Activated CD8-positive, alpha-beta T cell treated with anti-CD3 and anti-CD28 coated beads, Interleukin-2, amount 10 ng/mL, durations not matched to agents 7 days and 5 days (primary cell): ENCODE data around the gene EFHD2. TPM values are rescaled to one million over a fixed set of nuclear protein-coding genes. Genes with fewer than 3 reads are reported as not detected.
"Not testable (repeated sequence)": the region's sequence is repeated elsewhere in the genome, so short reads cannot be mapped to it uniquely, and the experiment has no call there.

ENCODE experiments used
- ATAC-seq: fragments of 150-1000 bp; cut with Tn5 transposase; one replicate; pipeline ENCODE4 v1.10.0; 2021; ENCODE audit warnings: moderate library complexity
- CTCF ChIA-PET: fragments of 350-600 bp; sonication (Branson Sonifier 250); formaldehyde crosslinking; loops from one replicate; lab custom pipeline; 2021; ENCODE audit warnings: antibody characterized with exemption; lab: Charles Lee
- POLR2A ChIA-PET: fragments of 350-600 bp; sonication (Branson Sonifier 250); formaldehyde crosslinking; loops from one replicate; lab custom pipeline; 2021; ENCODE audit warnings: antibody characterized with exemption; lab: Charles Lee
- DNase-seq: peaks from one replicate; pipeline ENCODE4 v3.0.0-alpha.2; 2020
- H3K27ac Mint-ChIP-seq: one replicate; pipeline ENCODE4 v1.8.0; 2021; ENCODE audit warnings: mild to moderate bottlenecking, mixed read lengths
- H3K27me3 Mint-ChIP-seq: one replicate; pipeline ENCODE4 v1.8.0; 2021; ENCODE audit warnings: low read depth, mixed read lengths
- H3K36me3 Mint-ChIP-seq: one replicate; pipeline ENCODE4 v1.8.0; 2021; ENCODE audit warnings: low read depth, mixed read lengths
- H3K4me1 Mint-ChIP-seq: one replicate; pipeline ENCODE4 v1.8.0; 2021; ENCODE audit warnings: low read depth, mixed read lengths
- H3K4me3 Mint-ChIP-seq: one replicate; pipeline ENCODE4 v1.8.0; 2021; ENCODE audit warnings: mild to moderate bottlenecking, mixed read lengths
- H3K9me3 Mint-ChIP-seq: one replicate; pipeline ENCODE4 v1.8.0; 2022; ENCODE audit warnings: mixed read lengths; ENCODE audit not compliant: insufficient read depth
- total RNA-seq, 2 experiments: library from RNA; stranded (reverse); gene quantifications; one replicate each; pipeline ENCODE4 v1.2.3, GENCODE V29; 2021

EFHD2 gene
- total RNA-seq, 2 experiments from 2014 or later = 71.0 to 71.8 TPM

GRCh38 chr1:15460708-15461095 is 51.0 kb downstream of the EFHD2 start:
- H3K27ac Mint-ChIP-seq = no peak overlapping the region
- ATAC-seq = no peak
- no peaks in the 10 kb centered on the region for H3K4me1 Mint-ChIP-seq
- no peak for DNase-seq
- H3K4me3 Mint-ChIP-seq = no peak overlapping the region
- POLR2A ChIA-PET = no interaction called here
- CTCF ChIA-PET = no interaction called here
- H3K9me3 Mint-ChIP-seq = no peaks in the 10 kb centered on the region
- no peaks in the 10 kb centered on the region for H3K36me3 Mint-ChIP-seq
- H3K27me3 Mint-ChIP-seq = peaks cover 2% of the 10 kb centered on the region

GRCh38 chr1:15463064-15463800 is 53.5 kb downstream of the EFHD2 start:
- H3K9me3 Mint-ChIP-seq, H3K27ac Mint-ChIP-seq, H3K36me3 Mint-ChIP-seq, DNase-seq, H3K27me3 Mint-ChIP-seq, CTCF ChIA-PET, H3K4me3 Mint-ChIP-seq, POLR2A ChIA-PET, H3K4me1 Mint-ChIP-seq, ATAC-seq: not testable (repeated sequence)

GRCh38 chr1:15463926-15464322 is 54.2 kb downstream of the EFHD2 start:
- H3K9me3 Mint-ChIP-seq, DNase-seq, POLR2A ChIA-PET, CTCF ChIA-PET, H3K36me3 Mint-ChIP-seq, H3K4me1 Mint-ChIP-seq, H3K4me3 Mint-ChIP-seq, H3K27ac Mint-ChIP-seq, ATAC-seq, H3K27me3 Mint-ChIP-seq: not testable (repeated sequence)

- H3K4me1 Mint-ChIP-seq = no peaks in the 10 kb centered on the region
- no peak for DNase-seq
- H3K9me3 Mint-ChIP-seq = no peaks in the 10 kb centered on the region
- peaks cover 2% of the 10 kb centered on the region for H3K27me3 Mint-ChIP-seq
- H3K4me3 Mint-ChIP-seq = no peak overlapping the region
- ChIA-PET CTCF (no interaction called here), POLR2A (no interaction called here)
- H3K27ac Mint-ChIP-seq = no peak overlapping the region
- H3K36me3 Mint-ChIP-seq = no peaks in the 10 kb centered on the region
- no peak for ATAC-seq
Observed at GRCh38 chr1:15465674-15466073, 56.0 kb downstream of the EFHD2 start.

- H3K27me3 Mint-ChIP-seq, H3K4me1 Mint-ChIP-seq, H3K27ac Mint-ChIP-seq, ATAC-seq, H3K9me3 Mint-ChIP-seq, DNase-seq, CTCF ChIA-PET, H3K4me3 Mint-ChIP-seq, POLR2A ChIA-PET, H3K36me3 Mint-ChIP-seq: not testable (repeated sequence)
Observed at GRCh38 chr1:15466955-15467625, 57.4 kb downstream of the EFHD2 start.

- POLR2A ChIA-PET = interaction anchor here (0.5 kb wide), 1 partner anchor 473 kb away, joined by 3 read pairs; no protein-coding TSS in a partner anchor
- peaks cover 2% of the 10 kb centered on the region for H3K27me3 Mint-ChIP-seq
- ATAC-seq = no peak
- H3K4me1 Mint-ChIP-seq = no peaks in the 10 kb centered on the region
- CTCF ChIA-PET = no interaction called here
- H3K27ac Mint-ChIP-seq = no peak overlapping the region
- no peak for DNase-seq
- H3K9me3 Mint-ChIP-seq = no peaks in the 10 kb centered on the region
- H3K36me3 Mint-ChIP-seq = no peaks in the 10 kb centered on the region
- H3K4me3 Mint-ChIP-seq = no peak overlapping the region
Observed at GRCh38 chr1:15468145-15468544, 58.5 kb downstream of the EFHD2 start.

GRCh38 chr1:15469361-15469760 is 59.7 kb downstream of the EFHD2 start:
- Mint-ChIP-seq H3K27me3 (peaks cover 1% of the 10 kb centered on the region), H3K27ac (no peak overlapping the region), H3K4me3 (no peak overlapping the region), H3K9me3 (no peaks in the 10 kb centered on the region), H3K36me3 (no peaks in the 10 kb centered on the region), H3K4me1 (no peaks in the 10 kb centered on the region)
- DNase-seq (no peak), ATAC-seq (no peak)
- POLR2A ChIA-PET = no interaction called here
- CTCF ChIA-PET = no interaction called here

GRCh38 chr1:15469821-15470448 is 60.2 kb downstream of the EFHD2 start:
- H3K4me3 Mint-ChIP-seq, H3K9me3 Mint-ChIP-seq, CTCF ChIA-PET, H3K27me3 Mint-ChIP-seq, ATAC-seq, POLR2A ChIA-PET, H3K27ac Mint-ChIP-seq, H3K4me1 Mint-ChIP-seq, DNase-seq, H3K36me3 Mint-ChIP-seq: not testable (repeated sequence)

- DNase-seq, ATAC-seq, POLR2A ChIA-PET, H3K27me3 Mint-ChIP-seq, H3K4me3 Mint-ChIP-seq, H3K4me1 Mint-ChIP-seq, H3K9me3 Mint-ChIP-seq, H3K27ac Mint-ChIP-seq, CTCF ChIA-PET, H3K36me3 Mint-ChIP-seq: not testable (repeated sequence)
Observed at GRCh38 chr1:15471067-15471466, 61.4 kb downstream of the EFHD2 start.

- H3K9me3 Mint-ChIP-seq, H3K4me3 Mint-ChIP-seq, POLR2A ChIA-PET, H3K27ac Mint-ChIP-seq, CTCF ChIA-PET, H3K4me1 Mint-ChIP-seq, H3K36me3 Mint-ChIP-seq, H3K27me3 Mint-ChIP-seq, DNase-seq, ATAC-seq: not testable (repeated sequence)
Observed at GRCh38 chr1:15471723-15472122, 62.0 kb downstream of the EFHD2 start.

- POLR2A ChIA-PET = no interaction called here
- Mint-ChIP-seq H3K9me3 (no peaks in the 10 kb centered on the region), H3K27me3 (no peaks in the 10 kb centered on the region), H3K4me3 (no peak overlapping the region), H3K4me1 (no peaks in the 10 kb centered on the region), H3K27ac (no peak overlapping the region), H3K36me3 (no peaks in the 10 kb centered on the region)
- CTCF ChIA-PET = no interaction called here
- no peak for DNase-seq
- no peak for ATAC-seq
Observed at GRCh38 chr1:15472587-15472986, 62.9 kb downstream of the EFHD2 start.

GRCh38 chr1:15475752-15476314 is 66.1 kb downstream of the EFHD2 start, which contains the start of gene CELA2B:
CELA2B (plus strand) TSS chr1:15476104; CDS start chr1:15476126, 22 bp downstream.
- no peak within 1 kb of the TSS for H3K4me3 Mint-ChIP-seq

More at GRCh38 chr1:15475752-15476314, 66.1 kb downstream of the EFHD2 start, which contains the start of gene CELA2B:
- CTCF ChIA-PET = no interaction called here
- H3K4me1 Mint-ChIP-seq = no peaks in the 10 kb centered on the region
- DNase-seq = no peak
- H3K9me3 Mint-ChIP-seq = no peaks in the 10 kb centered on the region
- H3K36me3 Mint-ChIP-seq = no peaks in the 10 kb centered on the region
- no peak within 1 kb of the TSS for H3K27ac Mint-ChIP-seq
- POLR2A ChIA-PET = no interaction called here
- no peak for ATAC-seq
- no peaks in the 10 kb centered on the region for H3K27me3 Mint-ChIP-seq
